G401 (cell line): ENCODE results near the gene OR4F15. TPM values are rescaled to one million over a fixed set of nuclear protein-coding genes. Genes with fewer than 3 reads are reported as not detected.

ENCODE experiments used
- total RNA-seq: library from RNA; depleted of rRNA; stranded (reverse); fragments of >200 nt; shearing (Covaris generic); gene quantifications from 2 replicates; pipeline ENCODE4 v1.2.3, GENCODE V29; 2014; rRNA removed

The OR4F15 gene
- total RNA-seq, 1 experiment from 2014 or later = not detected

Other genes starting within 250 kb of the OR4F15 start
- gene TM2D3, start 159.8 kb upstream of the OR4F15 start, total RNA-seq = 21.9 and 32.2 TPM in 2 replicates
- gene TARS3, start 87.7 kb upstream of the OR4F15 start, total RNA-seq = 13.2 and 15.5 TPM in 2 replicates
- not detected in 2 replicates for gene OR4F6, start 8.7 kb upstream of the OR4F15 start, total RNA-seq